Lower lobe of right lung (tissue), 2 donors: Measurements from ENCODE around the gene STXBP5. TPM values are rescaled to one million over a fixed set of nuclear protein-coding genes. Genes with fewer than 3 reads are reported as not detected.

Experiments used
- ATAC-seq, 2 donors: fragments of 200-7000 bp; cut with Tn5 transposase; one replicate each; pipeline ENCODE4 v1.9.1; 2020 to 2022; ENCODE audit warnings: mild to moderate bottlenecking in 2 of 2, moderate library complexity in 2 of 2
- DNase-seq: peaks from one replicate; pipeline ENCODE4 v3.0.0-alpha.2; 2020
- H3K27ac ChIP-seq: fragments of 200-600 bp; one replicate; pipeline ENCODE4 v1.8.0; 2022
- H3K27me3 ChIP-seq: fragments of 200-600 bp; one replicate; pipeline ENCODE4 v1.8.0; 2022; ENCODE audit warnings: low read depth
- H3K36me3 ChIP-seq: fragments of 200-600 bp; one replicate; pipeline ENCODE4 v1.8.0; 2022; ENCODE audit warnings: mild to moderate bottlenecking
- H3K4me1 ChIP-seq: fragments of 200-600 bp; one replicate; pipeline ENCODE4 v1.8.0; 2022
- H3K4me3 ChIP-seq: fragments of 200-600 bp; one replicate; pipeline ENCODE4 v1.8.0; 2022; ENCODE audit warnings: mild to moderate bottlenecking
- H3K9me3 ChIP-seq: fragments of 200-600 bp; one replicate; pipeline ENCODE4 v1.8.0; 2022
- intact Hi-C: fragments of 100-400 bp; cut with DNase I; formaldehyde crosslinking; loops from one replicate; pipeline ENCODE4 v1.11.0; 2022
- total RNA-seq: library from RNA; stranded (reverse); fragmentation: NEBNext Ultra II Directional; extraction: Animal tissue kit (Norgen Biotek cat#: 25700); gene quantifications from one replicate; pipeline ENCODE4 v1.2.1, GENCODE V29; 2021
- TF ChIP-seq, protein P1 (sequence below): fragments of 200-600 bp; IDR thresholded peaks from one replicate; pipeline ENCODE4 v1.8.0; 2022; ENCODE audit warnings: antibody characterized with exemption, mild to moderate bottlenecking
- donor health status: DM: no; HTN: yes; CAD: no; lungs with severe emphysema.

STXBP5 gene
- total RNA-seq, 1 donor from 2014 or later, result 21.2 TPM

DNA sequence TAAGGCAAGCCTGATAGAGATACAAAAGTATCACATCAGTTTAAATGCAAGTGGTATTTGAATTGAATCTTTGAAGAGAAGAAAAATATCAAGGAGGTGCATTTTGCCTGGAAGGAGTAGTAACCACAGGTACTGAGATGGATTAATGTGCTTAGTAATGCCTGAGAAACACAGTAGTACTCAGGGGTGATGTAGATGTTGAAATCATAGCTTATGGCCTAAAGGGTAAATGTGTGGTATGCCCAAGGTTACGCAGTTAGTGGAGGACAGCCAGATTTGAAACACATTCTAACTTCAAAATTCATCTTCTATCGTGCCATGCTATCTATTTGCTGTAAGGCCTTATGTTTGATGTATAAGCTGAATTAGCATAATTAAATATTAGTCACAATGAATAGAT is 55.9 kb downstream of the STXBP5 start:
- no peak for DNase-seq
- Histone ChIP-seq H3K36me3 (no peaks in the 10 kb centered on the region), H3K27me3 (no peaks in the 10 kb centered on the region), H3K4me1 (no peaks in the 10 kb centered on the region), H3K4me3 (no peak overlapping the region), H3K9me3 (no peaks in the 10 kb centered on the region), H3K27ac (no peak overlapping the region)
- TF ChIP-seq, protein P1, sequence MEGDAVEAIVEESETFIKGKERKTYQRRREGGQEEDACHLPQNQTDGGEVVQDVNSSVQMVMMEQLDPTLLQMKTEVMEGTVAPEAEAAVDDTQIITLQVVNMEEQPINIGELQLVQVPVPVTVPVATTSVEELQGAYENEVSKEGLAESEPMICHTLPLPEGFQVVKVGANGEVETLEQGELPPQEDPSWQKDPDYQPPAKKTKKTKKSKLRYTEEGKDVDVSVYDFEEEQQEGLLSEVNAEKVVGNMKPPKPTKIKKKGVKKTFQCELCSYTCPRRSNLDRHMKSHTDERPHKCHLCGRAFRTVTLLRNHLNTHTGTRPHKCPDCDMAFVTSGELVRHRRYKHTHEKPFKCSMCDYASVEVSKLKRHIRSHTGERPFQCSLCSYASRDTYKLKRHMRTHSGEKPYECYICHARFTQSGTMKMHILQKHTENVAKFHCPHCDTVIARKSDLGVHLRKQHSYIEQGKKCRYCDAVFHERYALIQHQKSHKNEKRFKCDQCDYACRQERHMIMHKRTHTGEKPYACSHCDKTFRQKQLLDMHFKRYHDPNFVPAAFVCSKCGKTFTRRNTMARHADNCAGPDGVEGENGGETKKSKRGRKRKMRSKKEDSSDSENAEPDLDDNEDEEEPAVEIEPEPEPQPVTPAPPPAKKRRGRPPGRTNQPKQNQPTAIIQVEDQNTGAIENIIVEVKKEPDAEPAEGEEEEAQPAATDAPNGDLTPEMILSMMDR, result no peak
- ATAC-seq, result no peak
- intact Hi-C loops, result no loop called here

DNA sequence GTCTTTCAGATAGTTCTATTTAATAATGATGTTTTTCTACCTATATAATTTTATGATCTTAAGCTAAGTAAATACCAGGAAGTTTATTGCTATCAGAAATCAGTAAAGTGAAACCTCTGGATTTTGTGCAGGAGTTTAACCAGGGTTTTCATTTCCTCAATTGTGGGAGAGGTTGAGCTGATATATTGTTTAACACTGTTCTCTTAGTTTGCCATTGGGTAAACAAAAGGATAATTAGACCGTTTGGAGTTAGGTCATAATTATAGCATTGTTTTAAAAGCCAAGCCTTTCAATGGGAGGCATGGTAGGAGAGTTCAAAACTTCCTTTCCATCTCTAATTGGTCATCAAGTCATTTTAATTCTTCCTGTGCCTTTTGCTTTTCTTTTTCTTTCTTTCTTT is 58.7 kb downstream of the STXBP5 start:
- ATAC-seq (no peak), DNase-seq (no peak)
- H3K4me3 ChIP-seq, result no peak overlapping the region
- H3K36me3 ChIP-seq, result peaks cover 11% of the 10 kb centered on the region
- no peaks in the 10 kb centered on the region for H3K27me3 ChIP-seq
- no peaks in the 10 kb centered on the region for H3K9me3 ChIP-seq
- H3K27ac ChIP-seq, result no peak overlapping the region
- TF ChIP-seq, protein P1, result no peak
- intact Hi-C loops, result no loop called here
- no peaks in the 10 kb centered on the region for H3K4me1 ChIP-seq

DNA sequence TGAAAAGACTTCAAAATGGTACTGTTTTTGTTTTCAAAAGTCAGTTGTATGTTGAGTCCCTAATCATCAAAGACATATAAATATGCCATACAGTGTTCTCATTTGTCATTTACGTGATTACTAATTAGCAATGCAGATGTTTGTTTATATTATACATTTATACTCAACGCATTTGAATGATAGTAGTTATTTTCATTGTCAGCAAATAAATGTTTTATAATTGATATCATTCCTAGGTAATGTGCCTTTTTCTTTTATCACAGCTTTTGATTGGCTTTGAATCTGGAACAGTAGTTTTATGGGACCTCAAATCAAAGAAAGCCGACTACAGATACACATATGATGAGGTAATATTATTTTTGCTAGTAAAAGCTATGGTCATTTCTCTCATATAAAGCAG is 62.6 kb downstream of the STXBP5 start:
- no peaks in the 10 kb centered on the region for H3K27me3 ChIP-seq
- H3K4me3 ChIP-seq, result no peak overlapping the region
- no peaks in the 10 kb centered on the region for H3K9me3 ChIP-seq
- no peak overlapping the region for H3K27ac ChIP-seq
- no peaks in the 10 kb centered on the region for H3K4me1 ChIP-seq
- DNase-seq (no peak), ATAC-seq (no peak)
- intact Hi-C loops, result no loop called here
- H3K36me3 ChIP-seq, result peaks cover 21% of the 10 kb centered on the region
- TF ChIP-seq, protein P1, result no peak

DNA sequence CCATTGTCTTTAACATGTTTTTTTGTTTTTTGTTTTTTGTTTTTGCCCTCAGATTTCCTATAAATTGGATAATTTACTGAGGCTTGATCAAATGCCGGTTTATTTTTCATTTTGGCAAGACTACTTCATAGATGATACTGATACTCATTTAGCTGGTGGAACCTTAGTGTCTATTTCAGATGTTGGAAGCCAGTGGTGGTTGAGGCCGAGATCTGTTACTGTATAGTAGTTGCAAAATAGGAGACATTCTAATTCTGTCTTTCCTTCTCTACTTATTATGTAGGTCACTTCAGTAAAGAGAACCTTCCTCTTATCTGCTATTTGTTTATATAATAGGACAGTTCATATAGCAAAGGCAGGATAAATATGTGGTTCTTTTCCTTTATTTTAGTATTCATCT is 63.4 kb downstream of the STXBP5 start:
- no peaks in the 10 kb centered on the region for H3K9me3 ChIP-seq
- intact Hi-C loops, result no loop called here
- H3K27me3 ChIP-seq, result no peaks in the 10 kb centered on the region
- H3K4me1 ChIP-seq, result no peaks in the 10 kb centered on the region
- no peak for ATAC-seq
- no peak overlapping the region for H3K27ac ChIP-seq
- TF ChIP-seq, protein P1, result no peak
- DNase-seq, result no peak
- H3K36me3 ChIP-seq, result peaks cover 21% of the 10 kb centered on the region
- H3K4me3 ChIP-seq, result no peak overlapping the region

DNA sequence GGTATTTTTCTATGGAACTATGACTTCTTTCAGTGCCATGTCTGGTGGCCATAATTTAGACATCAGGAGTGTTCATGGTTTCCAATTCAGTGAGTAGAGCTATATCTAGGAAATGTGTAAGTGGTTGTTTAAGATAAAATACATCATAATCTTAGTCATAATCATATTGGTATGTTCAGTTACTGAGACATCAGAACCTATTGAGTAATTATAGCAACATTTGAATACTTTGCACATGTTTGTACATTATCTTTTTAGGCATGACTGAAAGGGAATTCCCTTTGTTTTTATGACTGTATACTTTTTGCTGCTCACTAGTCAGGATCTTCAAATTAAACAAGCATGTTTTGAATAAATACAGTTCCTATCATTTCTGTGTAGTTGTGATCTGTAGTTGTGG is 64.0 kb downstream of the STXBP5 start:
- H3K36me3 ChIP-seq, result peaks cover 21% of the 10 kb centered on the region
- H3K27ac ChIP-seq, result no peak overlapping the region
- TF ChIP-seq, protein P1, result no peak
- intact Hi-C loops, result no loop called here
- no peaks in the 10 kb centered on the region for H3K9me3 ChIP-seq
- H3K27me3 ChIP-seq, result no peaks in the 10 kb centered on the region
- H3K4me1 ChIP-seq, result no peaks in the 10 kb centered on the region
- DNase-seq (no peak), ATAC-seq (no peak)
- no peak overlapping the region for H3K4me3 ChIP-seq

DNA sequence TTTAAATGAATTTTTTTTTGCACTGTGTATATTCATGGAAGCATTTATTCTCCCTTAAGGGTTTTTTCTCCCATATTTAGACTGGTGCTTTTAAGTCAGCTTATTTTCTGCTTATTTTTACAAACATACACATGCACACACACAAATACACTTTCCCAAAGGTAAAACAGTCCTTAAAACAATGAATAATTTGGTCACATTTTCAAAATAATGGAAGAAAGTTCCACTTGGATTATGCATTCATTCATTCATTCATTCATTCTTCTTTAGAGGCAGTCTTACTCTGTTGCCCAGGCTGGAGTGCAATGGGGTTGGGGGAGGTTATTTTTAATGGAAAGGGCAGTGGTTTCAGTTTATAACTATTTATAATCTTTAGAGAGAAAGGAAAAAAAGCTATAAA is 69.8 kb downstream of the STXBP5 start:
- intact Hi-C loops, result no loop called here
- Histone ChIP-seq H3K4me3 (no peak overlapping the region), H3K36me3 (peaks cover 13% of the 10 kb centered on the region), H3K4me1 (no peaks in the 10 kb centered on the region), H3K9me3 (no peaks in the 10 kb centered on the region), H3K27me3 (no peaks in the 10 kb centered on the region), H3K27ac (no peak overlapping the region)
- TF ChIP-seq, protein P1, result no peak
- DNase-seq (no peak), ATAC-seq (no peak)
